Measurements from ENCODE around the gene STK32C. TPM values are rescaled to one million over a fixed set of nuclear protein-coding genes. Genes with fewer than 3 reads are reported as not detected.

STK32C gene
- total and polyA plus RNA-seq, 7 donors: 4.3 to 12.8 (median 8.4) TPM

DNA sequence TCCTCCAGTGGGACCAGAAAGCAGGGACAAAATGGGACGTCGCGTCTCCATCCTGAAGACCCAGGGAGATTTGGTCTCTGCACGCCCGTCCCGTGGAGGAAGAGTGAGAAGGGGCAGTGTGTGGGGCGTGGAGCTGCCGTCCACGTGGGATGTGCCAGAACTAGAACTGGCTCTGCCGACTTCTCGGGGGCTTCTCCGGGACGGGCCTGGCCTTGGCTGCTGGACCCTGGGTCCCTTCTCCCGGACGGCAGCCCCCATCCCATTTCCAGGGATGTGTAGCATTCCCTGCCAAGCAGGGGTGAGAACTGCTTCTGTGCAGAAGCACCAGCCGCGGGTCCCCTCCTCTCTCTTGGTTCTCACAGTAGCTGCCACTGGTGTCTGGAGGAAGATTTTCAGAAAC is 139.8 kb downstream of the STK32C start:
- TF ChIP-seq CTCF (IDR thresholded peaks at IDR 0.05) (no peak), EP300 (IDR thresholded peaks at IDR 0.05) (no peak), POLR2A (IDR thresholded peaks at IDR 0.05) (no peak), POLR2AphosphoS5 (IDR thresholded peaks at IDR 0.05) (no peak)
- intact Hi-C loops (cut with DNase I): no loop called here
- Histone ChIP-seq H3K9me3 (no peaks in the 10 kb centered on the region), H3K36me3 (peaks cover 0 to 28% (median 0%) of the 10 kb centered on the region in 4 donors), H3K27me3 (peaks cover 0 to 6% (median 4%) of the 10 kb centered on the region in 3 donors), H3K4me1 (no peaks in the 10 kb centered on the region), H3K27ac (no peak overlapping the region), H3K4me3 (no peak overlapping the region)
- WGBS, 2 donors: 86% methylated on average over 17 of the region's 17 CpGs
- DNase-seq: no peak

DNA sequence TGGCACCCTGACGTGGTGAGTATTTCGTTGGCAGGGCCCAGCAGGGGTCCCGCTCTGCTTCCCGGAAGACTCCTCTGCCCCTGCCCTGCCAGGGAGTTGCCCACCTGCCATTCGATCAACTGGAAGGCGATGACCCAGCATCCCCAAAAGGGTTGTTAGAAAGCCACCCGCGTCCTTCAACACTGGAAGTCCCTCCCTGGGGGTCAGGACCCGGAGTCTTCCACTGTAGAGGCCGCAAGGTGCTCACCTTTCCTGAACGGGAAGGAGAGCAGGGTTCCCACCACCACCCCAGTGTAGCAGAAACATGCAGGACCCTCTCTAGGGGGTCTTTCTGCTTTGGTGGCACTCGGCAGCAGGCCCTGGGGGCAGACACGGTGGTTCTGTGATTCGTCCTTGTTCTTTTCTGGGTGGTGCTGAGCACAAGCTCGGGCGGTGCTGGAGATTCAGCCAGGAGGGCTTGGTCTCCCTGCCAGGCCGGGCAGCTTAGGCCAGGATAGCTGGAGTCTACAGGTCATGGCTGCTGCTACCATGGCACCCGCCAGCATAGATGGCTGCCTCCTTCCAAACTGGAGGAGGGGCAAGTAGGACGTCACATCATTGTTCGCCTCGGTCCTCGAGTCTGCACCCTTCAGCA is 140.6 kb downstream of the STK32C start:
- WGBS, 2 donors: 82 to 87% methylated on average over 22 of the region's 22 CpGs

GRCh38 chr10:132166216-132166950 is 141.4 kb downstream of the STK32C start:
- Histone ChIP-seq H3K4me1 (no peaks in the 10 kb centered on the region), H3K9me3 (no peaks in the 10 kb centered on the region), H3K27ac (no peak overlapping the region), H3K4me3 (no peak overlapping the region), H3K36me3 (peaks cover 0 to 28% (median 0%) of the 10 kb centered on the region in 4 donors), H3K27me3 (peaks cover 0 to 4% (median 0%) of the 10 kb centered on the region in 3 donors)
- intact Hi-C loops (cut with DNase I): no loop called here
- no peak for DNase-seq
- TF ChIP-seq POLR2AphosphoS5 (IDR thresholded peaks at IDR 0.05) (no peak), CTCF (IDR thresholded peaks at IDR 0.05) (no peak), EP300 (IDR thresholded peaks at IDR 0.05) (no peak), POLR2A (IDR thresholded peaks at IDR 0.05) (no peak)
- 81 to 89% methylated on average over 23 of the region's 23 CpGs for WGBS, 2 donors

More for the DNA sequence above, 140.6 kb downstream of the STK32C start:
- DNase-seq: no peak
- no peaks in the 10 kb centered on the region for H3K9me3 ChIP-seq
- peaks cover 0 to 28% (median 0%) of the 10 kb centered on the region in 4 donors for H3K36me3 ChIP-seq
- H3K4me1 ChIP-seq: no peaks in the 10 kb centered on the region
- peaks cover 0 to 4% (median 1%) of the 10 kb centered on the region in 3 donors for H3K27me3 ChIP-seq
- intact Hi-C loops (cut with DNase I): no loop called here
- no peak for TF ChIP-seq EP300 (IDR thresholded peaks at IDR 0.05)
- no peak for TF ChIP-seq POLR2A (IDR thresholded peaks at IDR 0.05)
- TF ChIP-seq CTCF (IDR thresholded peaks at IDR 0.05): no peak
- TF ChIP-seq POLR2AphosphoS5 (IDR thresholded peaks at IDR 0.05): no peak
- no peak overlapping the region for H3K27ac ChIP-seq
- H3K4me3 ChIP-seq: no peak overlapping the region

DNA sequence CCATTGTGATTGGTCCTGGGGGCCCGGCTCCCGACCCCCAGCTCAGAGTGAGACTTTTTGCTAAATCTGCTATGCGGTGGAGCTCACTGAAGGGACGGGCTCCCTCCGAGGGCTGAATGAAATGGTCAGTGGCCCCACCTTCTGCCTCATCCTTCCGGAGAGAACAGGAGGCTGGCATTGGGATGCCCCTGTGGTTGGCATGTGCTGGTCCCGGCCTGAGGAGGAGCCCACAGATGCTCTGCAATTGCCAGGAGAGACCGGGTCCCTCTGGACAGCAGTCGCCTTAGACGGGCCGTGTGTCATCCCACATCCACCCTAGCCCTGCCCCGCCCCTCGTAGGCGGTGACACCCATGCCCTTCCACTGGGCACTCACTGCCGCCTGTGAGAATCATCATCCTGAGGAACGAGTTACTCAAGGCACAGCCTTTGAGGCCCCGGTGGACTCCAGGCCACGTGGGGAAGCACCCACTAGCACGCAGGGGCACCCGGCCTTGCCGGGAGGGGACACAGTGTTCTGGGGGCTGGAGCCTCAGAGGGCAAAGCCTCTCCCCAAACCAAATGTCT is 142.3 kb downstream of the STK32C start:
- WGBS, 2 donors: 76 to 86% methylated on average over 21 of the region's 21 CpGs
- Histone ChIP-seq H3K9me3 (no peaks in the 10 kb centered on the region), H3K27me3 (peaks cover 0 to 1% (median 0%) of the 10 kb centered on the region in 3 donors), H3K27ac (no peak overlapping the region), H3K36me3 (peaks cover 0 to 25% (median 0%) of the 10 kb centered on the region in 4 donors), H3K4me1 (no peaks in the 10 kb centered on the region), H3K4me3 (no peak overlapping the region)
- TF ChIP-seq POLR2AphosphoS5 (IDR thresholded peaks at IDR 0.05) (no peak), POLR2A (IDR thresholded peaks at IDR 0.05) (no peak), EP300 (IDR thresholded peaks at IDR 0.05) (no peak), CTCF (IDR thresholded peaks at IDR 0.05) (no peak)
- DNase-seq: no peak
- intact Hi-C loops (cut with DNase I): no loop called here
